Neuronal stem cell (in vitro differentiated cells): ENCODE results near the gene VTI1A.

Experiments
- DNase-seq: peaks from one replicate; pipeline ENCODE4 v3.0.0-alpha.2; 2013; ENCODE audit warnings: low spot score
- H2AFZ ChIP-seq: one replicate; pipeline ENCODE4 v1.6.1; 2013; ENCODE audit warnings: mild to moderate bottlenecking, low read length, inconsistent platforms
- H2AK5ac ChIP-seq: 2 replicates; pipeline ENCODE4 v1.6.1; 2013; ENCODE audit warnings: low read depth, mild to moderate bottlenecking, inconsistent platforms, low read length, moderate library complexity, mixed read lengths
- H2BK120ac ChIP-seq: 2 replicates; pipeline ENCODE4 v1.6.1; 2013; ENCODE audit warnings: low read depth, mild to moderate bottlenecking, inconsistent platforms, low read length, moderate library complexity, mixed read lengths
- H2BK12ac ChIP-seq: one replicate; pipeline ENCODE4 v1.6.1; 2013; ENCODE audit warnings: low read length, inconsistent platforms
- H2BK15ac ChIP-seq: 2 replicates; pipeline ENCODE4 v1.6.1; 2013; ENCODE audit warnings: mild to moderate bottlenecking, low read length, inconsistent platforms, mixed read lengths
- H2BK5ac ChIP-seq: one replicate; pipeline ENCODE4 v1.6.1; 2013; ENCODE audit warnings: inconsistent platforms, mild to moderate bottlenecking, low read length, moderate library complexity
- H3K14ac ChIP-seq: one replicate; pipeline ENCODE4 v1.6.1; 2013; ENCODE audit warnings: low read length, inconsistent platforms
- H3K18ac ChIP-seq: 2 replicates; pipeline ENCODE4 v1.6.1; 2013; ENCODE audit warnings: low read length, inconsistent platforms
- H3K23ac ChIP-seq: 2 replicates; pipeline ENCODE4 v1.6.1; 2013; ENCODE audit warnings: low read depth, mild to moderate bottlenecking, mixed read lengths, low read length, inconsistent platforms; ENCODE audit not compliant: poor library complexity
- H3K27ac ChIP-seq: replicated peaks from 3 replicates; pipeline ENCODE4 v1.5.1; 2013; ENCODE audit warnings: low read length, inconsistent platforms
- H3K27me3 ChIP-seq, 3 experiments: 2 replicates each; pipeline ENCODE4 v1.6.1; 2013; ENCODE audit warnings: low read length in 3 of 3, mild to moderate bottlenecking in 2 of 3, inconsistent platforms in 1 of 3, low read depth in 1 of 3, mixed read lengths in 1 of 3, moderate library complexity in 1 of 3; ENCODE audit not compliant: control insufficient read depth in 3 of 3, insufficient read depth in 3 of 3
- H3K36me3 ChIP-seq, 2 donors: replicated peaks in 1 of 2; 2 replicates each; pipeline ENCODE4 v1.6.1; 2013; ENCODE audit warnings: low read length in 2 of 2; ENCODE audit not compliant: control insufficient read depth in 2 of 2, insufficient read depth in 2 of 2
- H3K4ac ChIP-seq: 2 replicates; pipeline ENCODE4 v1.6.1; 2013; ENCODE audit warnings: inconsistent platforms, mild to moderate bottlenecking, low read length, moderate library complexity
- H3K4me1 ChIP-seq, 2 donors: 1 replicate in 1 of 2; 2 replicates in 1 of 2; pipeline ENCODE4 v1.6.1; 2013; ENCODE audit warnings: low read length in 2 of 2, low read depth in 1 of 2; ENCODE audit not compliant: control insufficient read depth in 2 of 2, insufficient read depth in 1 of 2
- H3K4me2 ChIP-seq: one replicate; pipeline ENCODE4 v1.6.1; 2013; ENCODE audit warnings: mild to moderate bottlenecking, low read length, inconsistent platforms; ENCODE audit not compliant: insufficient read depth, poor library complexity, severe bottlenecking
- H3K4me3 ChIP-seq, 2 donors: 2 replicates each; pipeline ENCODE4 v1.5.1; 2013; ENCODE audit warnings: low read length in 2 of 2, mild to moderate bottlenecking in 2 of 2, inconsistent platforms in 1 of 2, moderate library complexity in 1 of 2
- H3K79me1 ChIP-seq: one replicate; pipeline ENCODE4 v1.6.1; 2013; ENCODE audit warnings: low read depth, mild to moderate bottlenecking, inconsistent platforms, low read length, moderate library complexity
- H3K9ac ChIP-seq: one replicate; pipeline ENCODE4 v1.6.1; 2013; ENCODE audit warnings: mild to moderate bottlenecking, low read depth, low read length, inconsistent platforms; ENCODE audit not compliant: poor library complexity
- H3K9me3 ChIP-seq, 2 donors: replicated peaks in 1 of 2; 2 replicates each; pipeline versions ENCODE3 to v1.6.1; 2013; ENCODE audit warnings: low read length in 2 of 2, mild to moderate bottlenecking in 2 of 2, inconsistent platforms in 1 of 2, low read depth in 1 of 2, mixed read lengths in 1 of 2, moderate library complexity in 1 of 2; ENCODE audit not compliant: control insufficient read depth in 2 of 2, insufficient read depth in 1 of 2
- H4K8ac ChIP-seq: one replicate; pipeline ENCODE4 v1.6.1; 2013; ENCODE audit warnings: low read depth, mild to moderate bottlenecking, inconsistent platforms, low read length, moderate library complexity
- H4K91ac ChIP-seq: one replicate; pipeline ENCODE4 v1.6.1; 2013; ENCODE audit warnings: low read length, low read depth, mild to moderate bottlenecking, inconsistent platforms; ENCODE audit not compliant: poor library complexity
- WGBS, 2 donors: extraction: QIAGEN DNeasy Blood & Tissue Kit; methylation state at CpG; one replicate each; pipeline ENCODE4 v1.1.7; 2013; ENCODE audit warnings: missing lambda C conversion rate in 2 of 2, mixed read lengths in 1 of 2; ENCODE audit not compliant: insufficient read length in 2 of 2, insufficient replicate concordance in 1 of 2; ENCODE audit errors: extremely low coverage in 2 of 2; 5-methylcytosine and 5-hydroxymethylcytosine counted together

VTI1A gene

DNA sequence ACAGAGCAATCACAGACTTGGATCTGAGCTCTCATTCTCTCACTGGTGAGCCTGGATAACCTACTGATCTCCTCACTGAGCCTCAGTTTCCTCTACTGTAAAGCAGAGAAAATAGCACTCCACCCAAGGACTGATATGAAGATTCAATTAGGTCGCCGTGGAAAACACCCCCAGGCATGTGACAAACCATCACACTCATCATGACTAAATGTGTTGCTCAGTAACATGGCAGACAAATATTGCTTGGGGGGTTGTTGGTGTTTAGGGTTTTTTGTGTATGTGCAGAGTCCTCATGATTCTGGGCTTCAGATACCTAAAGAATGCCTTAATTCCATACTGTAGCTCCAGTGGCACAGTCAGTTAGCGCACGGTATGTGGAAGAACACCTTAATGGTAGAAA, 380.9 kb downstream of the VTI1A start:
- Histone ChIP-seq H3K79me1 (no peaks in the 10 kb centered on the region), H2AFZ (no peak overlapping the region), H2BK12ac (no peak overlapping the region), H3K27me3 (no peaks in the 10 kb centered on the region), H3K14ac (no peak overlapping the region), H2BK120ac (no peak overlapping the region), H4K8ac (no peak overlapping the region), H2BK5ac (no peak overlapping the region), H3K4ac (no peak overlapping the region), H3K4me1 (peaks cover 8 to 12% of the 10 kb centered on the region in 2 donors), H3K4me2 (no peak overlapping the region), H2AK5ac (no peak overlapping the region), H3K4me3 (no peak overlapping the region), H3K18ac (no peak overlapping the region), H3K27ac (no peak overlapping the region), H4K91ac (no peak overlapping the region), H3K23ac (no peak overlapping the region), H2BK15ac (no peak overlapping the region), H3K9me3 (no peaks in the 10 kb centered on the region), H3K9ac (no peak overlapping the region), H3K36me3 (no peaks in the 10 kb centered on the region)
- no CpG with 5 or more reads among the region's 4 CpGs for WGBS, 2 donors
- no peak for DNase-seq

DNA sequence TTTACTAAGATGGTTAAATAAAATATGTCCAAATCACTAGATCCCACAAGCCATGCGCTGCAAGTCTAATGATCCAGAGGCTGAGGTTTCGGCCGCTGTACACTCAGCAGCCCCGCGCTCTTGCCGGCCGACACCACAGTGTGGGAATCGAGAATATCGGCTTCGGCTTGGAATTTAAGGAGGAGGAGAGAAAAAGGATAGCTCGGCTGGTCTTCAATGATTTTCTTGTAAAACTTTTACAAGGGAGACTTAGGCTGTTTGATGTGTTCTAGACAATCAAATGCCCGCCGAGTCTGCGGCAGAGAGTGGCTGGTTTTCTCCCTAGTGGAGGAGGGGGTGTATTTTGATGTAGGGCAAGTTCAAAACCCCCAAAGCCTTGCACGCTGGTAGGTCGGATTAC, 384.8 kb downstream of the VTI1A start:
- H3K4me3 ChIP-seq, result no peak overlapping the region
- peaks cover 20 to 22% of the 10 kb centered on the region in 2 donors for H3K4me1 ChIP-seq
- H3K4ac ChIP-seq, result no peak overlapping the region
- no peak overlapping the region for H4K8ac ChIP-seq
- no peak overlapping the region for H2BK15ac ChIP-seq
- H3K14ac ChIP-seq, result no peak overlapping the region
- H4K91ac ChIP-seq, result no peak overlapping the region
- H3K18ac ChIP-seq, result no peak overlapping the region
- H3K9ac ChIP-seq, result no peak overlapping the region
- H3K23ac ChIP-seq, result no peak overlapping the region
- H2BK12ac ChIP-seq, result no peak overlapping the region
- no CpG with 5 or more reads among the region's 16 CpGs for WGBS, 2 donors
- H2BK120ac ChIP-seq, result no peak overlapping the region
- H3K79me1 ChIP-seq, result no peaks in the 10 kb centered on the region
- H3K9me3 ChIP-seq, result no peaks in the 10 kb centered on the region
- no peak for DNase-seq
- H2BK5ac ChIP-seq, result no peak overlapping the region
- H3K27ac ChIP-seq, result no peak overlapping the region
- no peak overlapping the region for H2AK5ac ChIP-seq
- no peak overlapping the region for H2AFZ ChIP-seq
- H3K36me3 ChIP-seq, result no peaks in the 10 kb centered on the region
- no peaks in the 10 kb centered on the region for H3K27me3 ChIP-seq
- H3K4me2 ChIP-seq, result no peak overlapping the region

DNA sequence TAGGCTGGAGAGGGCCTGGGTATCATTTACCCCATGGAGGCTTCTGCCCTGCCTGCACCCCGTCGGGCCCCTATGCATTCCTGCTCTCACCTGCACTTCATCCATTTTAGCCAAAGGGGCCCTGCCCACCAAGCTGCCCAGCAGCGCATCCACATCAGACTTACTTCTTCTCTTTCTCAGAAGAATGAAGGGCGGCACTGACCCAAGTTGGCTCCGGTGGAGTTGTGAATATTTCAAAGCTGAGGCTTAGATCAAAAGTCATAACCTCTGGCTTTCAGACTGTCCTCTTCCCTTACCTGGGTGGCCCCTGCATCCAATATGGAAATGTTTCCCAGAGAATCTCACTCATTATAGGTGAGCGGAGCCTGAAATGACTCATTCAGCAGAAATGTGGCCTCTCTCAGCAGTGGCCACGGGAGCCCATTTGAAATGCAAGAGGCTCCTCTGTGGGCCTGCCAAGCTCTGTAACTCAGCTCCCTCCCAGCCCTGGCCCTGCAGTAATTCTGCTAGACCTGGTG, 385.4 kb downstream of the VTI1A start:
- Histone ChIP-seq H3K27ac (no peak overlapping the region), H4K91ac (no peak overlapping the region), H3K79me1 (no peaks in the 10 kb centered on the region)

DNA sequence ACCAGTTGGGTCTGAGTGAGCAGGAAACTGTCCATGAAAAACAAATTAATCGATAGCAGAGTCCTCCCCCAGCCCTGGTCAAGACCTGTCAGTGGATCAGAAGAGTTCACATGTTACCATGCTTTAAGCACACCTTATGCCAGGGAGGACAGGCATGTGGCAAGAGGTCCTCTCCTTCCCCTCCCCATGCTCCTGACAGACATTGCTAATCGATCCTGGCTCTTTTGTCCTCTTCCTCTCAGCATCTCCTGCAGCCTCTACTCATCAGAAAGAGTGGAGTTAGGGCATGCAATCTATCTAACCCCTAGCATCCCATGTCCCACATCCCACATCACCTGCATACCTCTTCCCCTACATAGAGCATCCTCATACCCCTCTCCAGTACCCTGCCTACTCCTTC, 385.9 kb downstream of the VTI1A start:
- Histone ChIP-seq H2AFZ (no peak overlapping the region), H3K36me3 (no peaks in the 10 kb centered on the region), H3K14ac (no peak overlapping the region), H2BK12ac (no peak overlapping the region), H3K79me1 (no peaks in the 10 kb centered on the region), H3K18ac (no peak overlapping the region), H3K27me3 (no peaks in the 10 kb centered on the region), H4K8ac (no peak overlapping the region), H3K27ac (no peak overlapping the region), H3K9ac (no peak overlapping the region), H2BK120ac (no peak overlapping the region), H3K9me3 (no peaks in the 10 kb centered on the region), H3K4me1 (peaks cover 20 to 22% of the 10 kb centered on the region in 2 donors), H3K4me2 (no peak overlapping the region), H3K4ac (no peak overlapping the region), H3K23ac (no peak overlapping the region), H2AK5ac (no peak overlapping the region), H2BK15ac (no peak overlapping the region), H2BK5ac (no peak overlapping the region), H3K4me3 (no peak overlapping the region), H4K91ac (no peak overlapping the region)
- WGBS, 2 donors, result no CpG with 5 or more reads among the region's 2 CpGs
- no peak for DNase-seq

More for the DNA sequence above, 385.4 kb downstream of the VTI1A start:
- Histone ChIP-seq H2BK5ac (no peak overlapping the region), H3K4me2 (no peak overlapping the region), H3K27me3 (no peaks in the 10 kb centered on the region), H3K9ac (no peak overlapping the region), H3K4me1 (peaks cover 20 to 22% of the 10 kb centered on the region in 2 donors), H3K36me3 (no peaks in the 10 kb centered on the region), H2BK12ac (no peak overlapping the region), H3K9me3 (no peaks in the 10 kb centered on the region), H2AK5ac (no peak overlapping the region), H3K18ac (no peak overlapping the region), H2AFZ (no peak overlapping the region), H3K23ac (no peak overlapping the region), H2BK15ac (no peak overlapping the region), H4K8ac (no peak overlapping the region), H3K4ac (no peak overlapping the region), H3K4me3 (no peak overlapping the region), H2BK120ac (no peak overlapping the region), H3K14ac (no peak overlapping the region)
- WGBS, 2 donors, result no CpG with 5 or more reads among the region's 7 CpGs
- no peak for DNase-seq
